IMR-90 (cell line): ENCODE results near the gene ARL4A. TPM values are rescaled to one million over a fixed set of nuclear protein-coding genes. Genes with fewer than 3 reads are reported as not detected.

Source experiments
- ATAC-seq: fragments of 200-7000 bp; cut with Tn5 transposase; 2 replicates; pipeline ENCODE4 v1.9.1; 2020; ENCODE audit warnings: low read depth, mild to moderate bottlenecking, moderate library complexity
- BruUV-seq: library from RNA; stranded (reverse); fragments of 400-500 nt; replicated peaks from 2 replicates; lab custom pipeline; 2021; lab: Mats Ljungman, UMichigan
- CTCF ChIA-PET: fragments of 300-600 bp; formaldehyde crosslinking; extraction: SDS; loops from one replicate; lab custom pipeline; 2021; ENCODE audit warnings: antibody characterized with exemption; lab: Yijun Ruan, JAX
- POLR2A ChIA-PET: fragments of 300-600 bp; sonication (Branson Sonifier 250); formaldehyde crosslinking; loops from one replicate; lab custom pipeline; 2022; ENCODE audit warnings: antibody characterized with exemption; ENCODE audit not compliant: unreplicated experiment; lab: Charles Lee
- DNase-seq: peaks from one replicate; pipeline ENCODE4 v3.0.0; 2013
- H2AFZ ChIP-seq: replicated peaks from 2 replicates; pipeline ENCODE3; 2013; ENCODE audit warnings: low read length, mild to moderate bottlenecking; ENCODE audit not compliant: poor library complexity
- H2AK5ac ChIP-seq: 2 replicates; pipeline ENCODE4 v1.6.1; 2013; ENCODE audit warnings: low read depth, low read length, inconsistent platforms
- H2AK9ac ChIP-seq: replicated peaks from 2 replicates; pipeline ENCODE3; 2013; ENCODE audit warnings: mild to moderate bottlenecking, low read depth, low read length, moderate library complexity; ENCODE audit not compliant: poor library complexity
- H2BK120ac ChIP-seq: 2 replicates; pipeline ENCODE4 v1.6.1; 2013; ENCODE audit warnings: low read depth, low read length, inconsistent platforms
- H2BK15ac ChIP-seq: 3 replicates; pipeline ENCODE4 v1.6.1; 2013; ENCODE audit warnings: low read depth, low read length, inconsistent platforms
- H2BK20ac ChIP-seq: 2 replicates; pipeline ENCODE4 v1.6.1; 2013; ENCODE audit warnings: low read depth, mild to moderate bottlenecking, inconsistent platforms, low read length, moderate library complexity
- H2BK5ac ChIP-seq: 2 replicates; pipeline ENCODE4 v1.6.1; 2013; ENCODE audit warnings: mild to moderate bottlenecking, low read depth, low read length, inconsistent platforms; ENCODE audit not compliant: poor library complexity, severe bottlenecking
- H3K14ac ChIP-seq: replicated peaks from 2 replicates; pipeline ENCODE4 v1.6.1; 2013; ENCODE audit warnings: low read depth, low read length, inconsistent platforms
- H3K18ac ChIP-seq: 2 replicates; pipeline ENCODE4 v1.6.1; 2013; ENCODE audit warnings: low read depth, low read length, control low read depth
- H3K23ac ChIP-seq: 2 replicates; pipeline ENCODE4 v1.6.1; 2013; ENCODE audit warnings: low read depth, low read length, inconsistent platforms
- H3K27ac ChIP-seq: 2 replicates; pipeline ENCODE4 v1.5.1; 2013; ENCODE audit warnings: mild to moderate bottlenecking, control low read depth, low read length; ENCODE audit not compliant: insufficient read depth
- H3K27me3 ChIP-seq: 2 replicates; pipeline ENCODE4 v1.6.1; 2013; ENCODE audit warnings: low read length; ENCODE audit not compliant: control insufficient read depth, insufficient read depth
- H3K36me3 ChIP-seq: 2 replicates; pipeline ENCODE4 v1.6.1; 2013; ENCODE audit warnings: low read length, mixed read lengths; ENCODE audit not compliant: control insufficient read depth, insufficient read depth
- H3K4ac ChIP-seq: 2 replicates; pipeline ENCODE4 v1.6.1; 2013; ENCODE audit warnings: low read depth, low read length, inconsistent platforms
- H3K4me1 ChIP-seq: 2 replicates; pipeline ENCODE4 v1.6.1; 2013; ENCODE audit warnings: low read length, mixed read lengths; ENCODE audit not compliant: control insufficient read depth, insufficient read depth
- H3K4me2 ChIP-seq: 2 replicates; pipeline ENCODE4 v1.6.1; 2013; ENCODE audit warnings: low read depth, mild to moderate bottlenecking, control low read depth, low read length, moderate library complexity
- H3K4me3 ChIP-seq: 2 replicates; pipeline ENCODE4 v1.5.1; 2013; ENCODE audit warnings: low read depth, mild to moderate bottlenecking, control low read depth, low read length, moderate library complexity; ENCODE audit not compliant: insufficient read depth
- H3K56ac ChIP-seq: 2 replicates; pipeline ENCODE4 v1.6.1; 2013; ENCODE audit warnings: low read length, inconsistent platforms; ENCODE audit not compliant: insufficient read depth; ENCODE audit errors: extremely low read depth
- H3K79me1 ChIP-seq, 2 experiments: 2 replicates each; pipeline ENCODE4 v1.6.1; 2013; ENCODE audit warnings: low read length in 2 of 2, inconsistent platforms in 1 of 2, low read depth in 1 of 2
- H3K9ac ChIP-seq: 2 replicates; pipeline ENCODE4 v1.6.1; 2013; ENCODE audit warnings: low read depth, low read length, control low read depth
- H3K9me1 ChIP-seq: 2 replicates; pipeline ENCODE4 v1.6.1; 2013; ENCODE audit warnings: low read length, inconsistent platforms; ENCODE audit not compliant: insufficient read depth
- H3K9me3 ChIP-seq: 2 replicates; pipeline ENCODE4 v1.6.1; 2013; ENCODE audit warnings: low read length; ENCODE audit not compliant: control insufficient read depth, insufficient read depth
- H4K20me1 ChIP-seq: 2 replicates; pipeline ENCODE4 v1.6.1; 2013; ENCODE audit warnings: low read length, inconsistent platforms; ENCODE audit not compliant: insufficient read depth
- H4K5ac ChIP-seq: 2 replicates; pipeline ENCODE4 v1.6.1; 2013; ENCODE audit warnings: mild to moderate bottlenecking, low read depth, low read length, control low read depth
- H4K8ac ChIP-seq, 2 experiments: 2 replicates each; pipeline ENCODE4 v1.6.1; 2013; ENCODE audit warnings: low read depth in 2 of 2, low read length in 2 of 2, control low read depth in 1 of 2, inconsistent platforms in 1 of 2
- H4K91ac ChIP-seq: 2 replicates; pipeline ENCODE4 v1.6.1; 2013; ENCODE audit warnings: low read depth, low read length, inconsistent platforms; ENCODE audit not compliant: insufficient read depth
- BHLHE40 ChIP-seq: fragments of 150-350 bp; IDR thresholded peaks from 2 replicates; pipeline ENCODE4 v1.6.1; 2016; ENCODE audit warnings: mild to moderate bottlenecking, low read depth, low read length
- CEBPB ChIP-seq: IDR thresholded peaks from 2 replicates; pipeline ENCODE4 v1.6.1; 2012; ENCODE audit warnings: low read depth, low read length, improper control_type of control experiment
- CHD1 ChIP-seq: IDR thresholded peaks from 2 replicates; pipeline ENCODE4 v1.6.1; 2012; ENCODE audit warnings: low read depth, low read length, improper control_type of control experiment
- ELK1 ChIP-seq: fragments of 150-350 bp; IDR thresholded peaks from 2 replicates; pipeline ENCODE4 v1.6.1; 2016; ENCODE audit warnings: low read depth, mild to moderate bottlenecking, low read length, moderate library complexity, borderline replicate concordance
- FOS ChIP-seq: fragments of 150-350 bp; IDR thresholded peaks from 2 replicates; pipeline ENCODE4 v1.6.1; 2016; ENCODE audit warnings: low read depth, low read length
- MAZ ChIP-seq: IDR thresholded peaks from 2 replicates; pipeline ENCODE4 v1.6.1; 2012; ENCODE audit warnings: low read depth, mild to moderate bottlenecking, low read length, improper control_type of control experiment, moderate library complexity, borderline replicate concordance
- MXI1 ChIP-seq: IDR thresholded peaks from 2 replicates; pipeline ENCODE4 v1.6.1; 2012; ENCODE audit warnings: low read depth, mild to moderate bottlenecking, low read length, moderate library complexity, borderline replicate concordance
- NFE2L2 ChIP-seq: fragments of 150-350 bp; IDR thresholded peaks from 2 replicates; pipeline ENCODE4 v1.6.1; 2016; ENCODE audit warnings: low read depth, mild to moderate bottlenecking, low read length
- POLR2A ChIP-seq: IDR thresholded peaks from 2 replicates; pipeline ENCODE4 v1.6.1; 2012; ENCODE audit warnings: mild to moderate bottlenecking, low read depth, low read length
- RAD21 ChIP-seq: IDR thresholded peaks from 2 replicates; pipeline ENCODE4 v1.6.1; 2012; ENCODE audit warnings: low read length, improper control_type of control experiment
- RFX5 ChIP-seq: IDR thresholded peaks from 2 replicates; pipeline ENCODE4 v1.8.0; 2012; ENCODE audit warnings: low read depth, mild to moderate bottlenecking, low read length, moderate library complexity
- USF2 ChIP-seq: fragments of 150-350 bp; IDR thresholded peaks from 2 replicates; pipeline ENCODE4 v1.6.1; 2017; ENCODE audit warnings: mild to moderate bottlenecking, antibody characterized with exemption, low read length, low read depth
- WGBS, 2 experiments: methylation state at CpG; one replicate each; pipeline versions ENCODE4 v1.1.5 to v1.1.7; 2013; ENCODE audit warnings: missing lambda C conversion rate in 2 of 2; ENCODE audit not compliant: insufficient read length in 1 of 2; ENCODE audit errors: extremely low coverage in 2 of 2; 5-methylcytosine and 5-hydroxymethylcytosine counted together
- dilution Hi-C: fragments of 300-500 bp; cut with HindIII; formaldehyde crosslinking; loops from one replicate; pipeline ENCODE4 v1.14.3; 2018; ENCODE audit warnings: low sequenced_read_pairs; ENCODE audit not compliant: unreplicated experiment
- in situ Hi-C: fragments of 300-500 bp; cut with MboI; formaldehyde crosslinking; loops from 3 replicates; pipeline ENCODE4 v1.14.3; 2019; ENCODE audit warnings: low sequenced_read_pairs, inconsistent platforms, mixed read lengths
- intact Hi-C: fragments of 100-400 bp; cut with micrococcal nuclease; formaldehyde crosslinking; loops from 2 replicates; pipeline ENCODE4 v1.10.0; 2022
- polyA plus RNA-seq, 3 experiments: library from polyadenylated mRNA; depleted of rRNA; stranded (reverse); fragments of >200 nt; gene quantifications; 2 replicates each; pipeline ENCODE4 v1.2.3, GENCODE V29; 2012; ENCODE audit warnings: low replicate concordance in 1 of 3
- total RNA-seq: library from RNA; depleted of rRNA; stranded (reverse); fragments of >200 nt; gene quantifications from 2 replicates; pipeline ENCODE4 v1.2.3, GENCODE V29; 2012

ARL4A gene
- total and polyA plus RNA-seq, 2 of the 4 experiments (the other 2 are of a cell fraction), result 13.7 to 22.4 TPM

DNA sequence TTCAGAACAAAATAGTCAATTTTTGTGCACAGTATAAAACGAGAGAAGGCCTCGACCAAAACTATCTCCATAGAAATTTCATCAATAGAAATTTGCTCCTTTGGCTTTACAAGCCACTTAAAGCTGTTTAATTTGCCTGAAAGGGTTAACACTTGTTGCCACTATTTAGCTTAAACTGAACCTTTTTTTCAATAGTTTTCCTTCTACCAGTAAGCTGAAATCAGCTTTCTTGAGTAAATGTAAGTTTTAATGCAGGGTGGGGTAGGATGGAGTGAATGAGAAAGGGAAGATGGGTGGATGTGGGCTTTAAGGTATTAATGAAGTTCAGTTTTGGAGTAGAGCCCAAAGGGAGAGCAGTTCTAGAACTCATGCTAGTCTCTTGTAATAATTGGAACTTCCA is 39.5 kb downstream of the ARL4A start:
- Histone ChIP-seq H4K8ac (no peak overlapping the region), H4K91ac (no peak overlapping the region), H3K79me1 (no peaks in the 10 kb centered on the region), H2AK9ac (no peak overlapping the region), H2BK120ac (no peak overlapping the region), H3K9me1 (peaks cover 3% of the 10 kb centered on the region; the same call in 1 of the 2 replicates), H3K27me3 (no peaks in the 10 kb centered on the region), H2AFZ (no peak overlapping the region), H3K4me1 (peaks cover 2% of the 10 kb centered on the region; the same call in 1 of the 2 replicates), H3K9me3 (no peaks in the 10 kb centered on the region), H2BK5ac (no peak overlapping the region), H3K4ac (no peak overlapping the region), H2BK20ac (no peak overlapping the region), H3K27ac (no peak overlapping the region), H3K18ac (no peak overlapping the region), H3K14ac (no peak overlapping the region), H3K4me3 (no peak overlapping the region), H4K20me1 (no peaks in the 10 kb centered on the region), H2AK5ac (no peak overlapping the region), H3K4me2 (no peak overlapping the region), H3K56ac (no peak overlapping the region), H3K23ac (no peak overlapping the region), H4K5ac (no peak overlapping the region), H2BK15ac (no peak overlapping the region), H3K9ac (no peak overlapping the region), H3K36me3 (no peaks in the 10 kb centered on the region)
- TF ChIP-seq ELK1, result no peak
- no peak for TF ChIP-seq FOS
- no peak for TF ChIP-seq MXI1
- TF ChIP-seq CEBPB, result no peak
- no peak for TF ChIP-seq CHD1
- TF ChIP-seq RAD21, result no peak
- no peak for TF ChIP-seq MAZ
- no peak for TF ChIP-seq USF2
- TF ChIP-seq BHLHE40, result no peak
- no peak for TF ChIP-seq RFX5
- no peak for TF ChIP-seq NFE2L2
- TF ChIP-seq POLR2A, result no peak
- BruUV-seq, result no TSS peak
- WGBS, 2 experiments, result 83% methylated on average over 2 of the region's 2 CpGs; no CpG with 5 or more reads in 1 of the 2 experiments
- intact Hi-C loops (no loop called here), dilution Hi-C loops (no loop called here), in situ Hi-C loops (no loop called here)
- POLR2A ChIA-PET, result no interaction called here
- no peak for DNase-seq
- CTCF ChIA-PET, result no interaction called here
- ATAC-seq, result no peak
